NCI-H1930 (cell line): ENCODE measurements around the gene STRBP.
"Not testable (repeated sequence)": the region's sequence is repeated elsewhere in the genome, so short reads cannot be mapped to it uniquely, and the experiment has no call there.

Experiments used
- DNase-seq, 2 experiments: peaks; one replicate each; lab custom pipeline; 2025; lab: John Stamatoyannopoulos, UW

STRBP gene

GRCh38 chr9:123249162-123249561 lies 19.2 kb downstream of the STRBP start:
- DNase-seq, result not testable (repeated sequence)

- no peak for DNase-seq
Measured at GRCh38 chr9:123248630-123249029, 19.8 kb downstream of the STRBP start.

- no peak for DNase-seq
Measured at GRCh38 chr9:123246534-123246933, 21.9 kb downstream of the STRBP start.

GRCh38 chr9:123239726-123240125 lies 28.7 kb downstream of the STRBP start:
- DNase-seq, result no peak

- no peak for DNase-seq
Measured at GRCh38 chr9:123238365-123238764, 30.0 kb downstream of the STRBP start.

GRCh38 chr9:123237220-123237619 lies 31.2 kb downstream of the STRBP start:
- no peak for DNase-seq

- DNase-seq, result no peak
Measured at GRCh38 chr9:123235448-123235847, 32.9 kb downstream of the STRBP start.

GRCh38 chr9:123234853-123235252 lies 33.5 kb downstream of the STRBP start:
- no peak for DNase-seq

- DNase-seq, result no peak
Measured at GRCh38 chr9:123232332-123232731, 36.1 kb downstream of the STRBP start.

GRCh38 chr9:123231421-123231820 lies 37.0 kb downstream of the STRBP start:
- DNase-seq, result no peak

- DNase-seq, result no peak
Measured at GRCh38 chr9:123228967-123229366, 39.4 kb downstream of the STRBP start.

GRCh38 chr9:123225995-123226394 lies 42.4 kb downstream of the STRBP start:
- DNase-seq, result no peak

- peak in 1 of 2 experiments; percentile 28 for DNase-seq
Measured at GRCh38 chr9:123225374-123225813, 43.0 kb downstream of the STRBP start.

- DNase-seq, result no peak
Measured at GRCh38 chr9:123220127-123220526, 48.3 kb downstream of the STRBP start.

GRCh38 chr9:123218831-123219230 lies 49.6 kb downstream of the STRBP start:
- no peak for DNase-seq

GRCh38 chr9:123217128-123217654 lies 51.2 kb downstream of the STRBP start:
- DNase-seq, result no peak

GRCh38 chr9:123216251-123216797 lies 52.1 kb downstream of the STRBP start:
- DNase-seq, result no peak

- DNase-seq, result no peak
Measured at GRCh38 chr9:123211081-123211480, 57.3 kb downstream of the STRBP start.

- DNase-seq, result no peak
Measured at GRCh38 chr9:123208626-123209174, 59.7 kb downstream of the STRBP start.

- DNase-seq, result no peak
Measured at GRCh38 chr9:123206065-123206464, 62.3 kb downstream of the STRBP start.

- DNase-seq, result no peak
Measured at GRCh38 chr9:123201083-123201482, 67.3 kb downstream of the STRBP start.

- not testable (repeated sequence) for DNase-seq
Measured at GRCh38 chr9:123200469-123200868, 67.9 kb downstream of the STRBP start.

GRCh38 chr9:123196124-123196523 lies 72.3 kb downstream of the STRBP start:
- DNase-seq, result no peak

- no peak for DNase-seq
Measured at GRCh38 chr9:123194023-123194422, 74.4 kb downstream of the STRBP start.
